Stimulated activated CD8-positive, alpha-beta memory T cell treated with anti-CD3 and anti-CD28 coated beads, Interleukin-7, amount 100 ng/mL, for 1 hour (primary cell): ENCODE data around the gene SERPINA12.
"Not testable (repeated sequence)": the region's sequence is repeated elsewhere in the genome, so short reads cannot be mapped to it uniquely, and the experiment has no call there.

Experiments
- DNase-seq, 2 donors: peaks; one replicate each; pipeline ENCODE4 v3.0.0-alpha.2; 2020; ENCODE audit warnings: low read depth in 2 of 2

The SERPINA12 gene

GRCh38 chr14:94491511-94491910 is 17.8 kb downstream of the SERPINA12 start:
- no peak for DNase-seq

DNA sequence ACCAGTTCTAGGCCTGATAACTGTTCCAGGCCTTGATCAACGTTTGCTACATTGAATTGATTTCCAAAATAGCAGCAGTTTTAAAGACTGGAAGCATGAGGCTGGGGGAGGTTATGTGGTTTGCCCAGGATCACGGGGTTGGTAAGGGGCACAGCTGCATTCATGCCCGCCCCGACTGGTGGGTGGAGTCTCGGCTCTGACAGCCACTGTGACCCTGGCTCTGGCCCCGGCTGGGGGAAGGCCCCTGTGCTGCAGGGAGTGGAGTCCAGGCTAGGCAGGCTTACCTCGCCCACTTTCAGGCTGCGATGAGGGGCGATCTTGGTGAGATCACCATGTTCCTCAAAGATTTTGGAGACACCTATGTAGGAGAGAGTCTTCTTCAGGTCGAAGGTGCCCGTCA is 19.9 kb downstream of the SERPINA12 start:
- DNase-seq, result no peak

GRCh38 chr14:94486883-94487282 is 22.4 kb downstream of the SERPINA12 start:
- DNase-seq, result no peak

GRCh38 chr14:94485944-94486841 is 23.1 kb downstream of the SERPINA12 start:
- peak in 1 of 2 donors; percentile 9 for DNase-seq

DNA sequence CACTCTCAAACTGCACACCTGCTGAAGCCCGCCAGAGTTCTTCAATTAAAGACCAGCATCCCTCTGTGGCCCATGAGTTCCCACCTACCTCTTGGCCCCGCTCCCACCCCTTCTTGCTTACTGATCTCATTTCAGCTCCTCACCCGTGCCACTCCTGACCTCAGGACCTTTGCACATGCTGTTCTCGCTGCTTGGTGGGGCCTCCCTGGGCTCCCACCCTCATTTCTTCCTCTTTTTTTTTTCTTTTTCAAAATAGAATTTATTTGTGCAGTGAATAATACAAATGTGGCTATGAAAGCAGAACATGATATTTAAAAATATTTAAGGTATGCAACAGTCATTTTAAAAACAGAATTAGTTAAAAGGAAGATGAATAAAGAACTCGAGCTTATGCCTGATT is 24.8 kb downstream of the SERPINA12 start:
- no peak for DNase-seq

- DNase-seq, result no peak
Observed at GRCh38 chr14:94483729-94484275, 25.5 kb downstream of the SERPINA12 start.

GRCh38 chr14:94483071-94483451 is 26.2 kb downstream of the SERPINA12 start:
- DNase-seq, result no peak

DNA sequence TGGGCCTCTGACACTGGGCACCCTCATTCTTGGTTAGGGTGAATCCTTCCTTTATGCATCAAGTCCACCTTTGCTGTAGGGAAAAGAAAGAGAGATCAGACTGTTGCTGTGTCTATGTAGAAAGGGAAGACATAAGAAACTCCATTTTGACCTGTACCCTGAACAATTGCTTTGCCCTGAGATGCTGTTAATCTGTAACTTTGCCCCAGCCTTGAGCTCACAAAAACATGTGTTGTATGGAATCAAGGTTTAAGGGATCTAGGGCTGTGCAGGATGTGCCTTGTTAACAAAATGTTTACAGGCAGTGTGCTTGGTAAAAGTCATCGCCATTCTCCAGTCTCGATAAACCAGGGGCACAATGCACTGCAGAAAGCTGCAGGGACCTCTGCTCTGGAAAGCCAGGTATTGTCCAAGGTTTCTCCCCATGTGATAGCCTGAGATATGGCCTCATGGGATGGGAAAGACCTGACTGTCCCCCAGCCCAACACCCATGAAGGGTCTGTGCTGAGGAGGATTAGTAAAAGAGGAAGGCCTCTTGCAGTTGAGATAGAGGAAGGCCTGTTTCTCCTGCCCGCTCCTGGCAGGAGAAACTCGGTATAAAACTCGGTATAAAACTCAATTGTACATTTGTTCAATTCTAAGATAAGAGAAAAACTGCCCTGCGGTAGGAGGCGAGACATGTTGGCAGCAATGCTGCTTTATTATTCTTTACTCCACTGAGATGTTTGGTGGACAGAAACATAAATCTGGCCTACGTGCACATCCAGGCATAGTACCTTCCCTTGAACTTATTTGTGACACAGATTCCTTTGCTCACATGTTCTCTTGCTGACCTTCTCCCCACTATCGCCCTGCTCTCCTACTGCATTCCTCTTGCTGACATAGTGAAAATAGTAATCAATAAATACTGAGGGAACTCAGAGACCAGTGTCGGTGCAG is 26.9 kb downstream of the SERPINA12 start:
- not testable (repeated sequence) for DNase-seq

DNA sequence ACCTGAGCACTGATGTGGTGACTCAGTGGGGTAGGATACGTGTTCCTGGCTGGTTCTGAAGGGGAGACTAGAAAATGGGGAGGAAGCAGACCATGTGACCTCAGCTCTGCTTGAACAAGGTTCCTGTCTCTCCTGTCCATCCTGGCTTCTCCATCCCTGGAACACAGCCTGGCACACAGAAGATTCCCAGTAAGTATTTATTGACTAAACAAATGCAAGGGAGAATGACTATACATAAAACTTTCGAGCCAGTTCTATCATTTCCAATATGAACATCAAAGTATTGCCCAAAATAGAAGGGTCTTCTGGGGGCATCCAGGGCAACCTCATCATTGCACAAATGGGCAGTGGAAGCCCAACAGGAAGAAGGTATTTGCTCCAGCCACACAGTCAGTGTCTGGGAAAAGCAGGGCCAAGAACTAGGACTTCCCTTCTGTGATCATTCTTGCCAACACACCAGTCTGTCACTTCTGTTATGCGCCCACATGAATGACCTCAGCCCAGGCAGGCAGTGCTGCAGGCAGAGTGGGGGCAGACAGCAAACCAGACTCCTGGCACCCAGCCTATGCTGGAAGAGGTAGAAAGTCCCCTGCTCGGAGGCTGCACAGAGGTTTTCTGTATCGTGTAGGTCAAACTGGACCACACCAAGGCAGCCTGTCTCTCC is 27.7 kb downstream of the SERPINA12 start:
- no peak for DNase-seq

DNA sequence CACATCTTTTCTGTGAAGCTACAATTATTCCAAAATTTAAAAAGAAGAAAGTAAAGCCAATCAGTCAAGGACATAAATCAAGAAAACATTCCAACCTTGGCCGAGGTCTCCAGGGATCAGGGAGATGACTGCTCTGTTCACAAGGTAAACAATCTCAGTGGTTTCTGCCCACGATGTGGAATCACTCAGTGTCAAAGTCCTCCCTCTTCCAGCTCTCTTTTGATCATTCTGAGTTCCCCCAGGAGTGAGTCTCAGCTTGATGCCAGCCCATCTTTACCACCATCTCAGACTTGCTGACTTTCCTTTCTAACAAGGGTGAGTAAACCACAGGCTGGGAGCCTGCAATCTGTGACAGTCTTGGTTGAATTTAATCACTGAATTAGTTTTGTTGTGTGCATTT is 28.5 kb downstream of the SERPINA12 start:
- DNase-seq, result no peak

- DNase-seq, result no peak
Observed at GRCh38 chr14:94478420-94478819, 30.8 kb downstream of the SERPINA12 start.

- DNase-seq, result no peak
Observed at GRCh38 chr14:94476023-94476422, 33.2 kb downstream of the SERPINA12 start, which contains the start of gene SERPINA9. Gene SERPINA9 (minus strand): TSS chr14:94476197. CDS start chr14:94469840, 6,357 bp downstream.

DNA sequence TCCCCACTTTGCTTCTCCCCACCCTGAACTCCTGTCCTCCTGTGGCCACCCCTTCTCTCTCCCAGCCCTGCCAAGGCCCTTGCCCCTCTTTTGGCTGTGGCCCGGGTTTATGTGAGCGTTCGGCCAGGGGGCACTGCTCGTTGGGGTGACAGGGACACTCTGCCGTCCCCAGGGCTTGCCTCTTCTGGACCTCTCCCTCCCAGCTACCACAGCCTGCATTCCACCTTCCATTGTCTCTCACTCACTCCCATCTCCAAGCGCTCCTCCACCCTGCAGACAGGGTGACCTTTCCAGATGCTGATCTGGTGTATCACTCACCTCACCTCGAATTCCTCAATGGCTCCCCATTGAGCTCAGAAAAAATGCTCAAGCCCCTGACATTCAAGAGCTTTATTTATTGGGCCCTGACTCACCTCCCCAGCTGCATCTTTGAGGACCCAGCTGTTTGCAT is 34.7 kb downstream of the SERPINA12 start:
- DNase-seq, result no peak

- DNase-seq, result no peak
Observed at GRCh38 chr14:94473666-94474410, 35.4 kb downstream of the SERPINA12 start.

- DNase-seq, result no peak
Observed at GRCh38 chr14:94472842-94473241, 36.4 kb downstream of the SERPINA12 start.

- DNase-seq, result no peak
Observed at GRCh38 chr14:94471045-94471444, 38.2 kb downstream of the SERPINA12 start.

GRCh38 chr14:94470311-94470710 is 39.0 kb downstream of the SERPINA12 start:
- DNase-seq, result no peak

GRCh38 chr14:94469261-94469660 is 40.0 kb downstream of the SERPINA12 start:
- no peak for DNase-seq

DNA sequence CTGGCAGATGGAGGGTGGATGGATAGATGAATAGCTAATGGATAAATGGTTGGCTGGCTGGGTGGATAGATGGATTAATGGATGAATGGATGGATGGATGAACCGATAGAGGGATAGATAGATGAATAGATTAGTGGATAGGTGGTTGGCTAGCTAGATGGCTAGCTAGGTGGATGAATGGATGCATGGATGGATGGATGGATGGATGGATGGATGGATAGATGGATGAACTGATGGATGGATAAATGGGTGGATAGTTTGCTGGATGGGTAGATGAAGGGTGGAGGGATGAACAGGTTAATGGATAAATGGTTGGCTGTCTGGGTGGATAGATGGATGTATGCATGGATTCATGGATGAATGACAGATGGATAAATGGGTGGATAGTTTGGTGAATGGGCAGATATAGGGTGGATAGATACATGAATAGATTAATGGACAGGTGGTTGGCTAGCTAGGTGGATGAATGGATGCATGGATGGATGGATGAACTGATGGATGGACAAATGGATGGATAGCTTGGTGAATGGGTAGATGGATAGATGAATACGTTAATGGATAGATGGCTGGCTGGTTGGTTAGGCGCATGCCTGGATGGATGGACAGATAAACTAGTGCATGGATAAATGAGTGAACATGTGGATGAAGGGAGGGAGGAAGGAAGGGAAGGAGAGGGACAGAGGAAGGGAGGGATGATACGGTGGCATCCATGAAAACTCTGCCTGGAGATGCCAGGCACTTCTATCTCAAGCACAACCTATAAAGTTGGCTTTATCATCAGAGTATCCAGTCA is 41.3 kb downstream of the SERPINA12 start:
- no peak for DNase-seq
